Activated CD4-positive, alpha-beta T cell treated with anti-CD3 and anti-CD28 coated beads, Interleukin-2, amount 10 ng/mL, durations not matched to agents 24 days and 14 days (primary cell): ENCODE data around the gene GAB3. TPM values are rescaled to one million over a fixed set of nuclear protein-coding genes. Genes with fewer than 3 reads are reported as not detected.

Experiments
- DNase-seq: peaks from one replicate; pipeline ENCODE4 v3.0.0; 2022
- H3K27ac Mint-ChIP-seq: one replicate; pipeline ENCODE4 v1.8.0; 2022; ENCODE audit warnings: mild to moderate bottlenecking, mixed read lengths
- H3K27me3 Mint-ChIP-seq: one replicate; pipeline ENCODE4 v1.8.0; 2022; ENCODE audit warnings: mixed read lengths
- H3K36me3 Mint-ChIP-seq: one replicate; pipeline ENCODE4 v1.8.0; 2022; ENCODE audit warnings: low read depth, mild to moderate bottlenecking, mixed read lengths
- H3K4me1 Mint-ChIP-seq: one replicate; pipeline ENCODE4 v1.8.0; 2021; ENCODE audit warnings: mixed read lengths
- H3K4me3 Mint-ChIP-seq: one replicate; pipeline ENCODE4 v1.8.0; 2022; ENCODE audit warnings: mild to moderate bottlenecking, moderate library complexity, mixed read lengths
- H3K9me3 Mint-ChIP-seq: one replicate; pipeline ENCODE4 v1.8.0; 2021; ENCODE audit warnings: mixed read lengths
- intact Hi-C: fragments of 100-400 bp; cut with micrococcal nuclease; formaldehyde crosslinking; loops from one replicate; pipeline ENCODE4 v1.15.1; 2023
- total RNA-seq: library from RNA; stranded (reverse); gene quantifications from 2 replicates; pipeline ENCODE4 v1.2.3, GENCODE V29; 2022

GAB3 gene
- total RNA-seq, 1 donor from 2014 or later = 3.5 TPM

DNA sequence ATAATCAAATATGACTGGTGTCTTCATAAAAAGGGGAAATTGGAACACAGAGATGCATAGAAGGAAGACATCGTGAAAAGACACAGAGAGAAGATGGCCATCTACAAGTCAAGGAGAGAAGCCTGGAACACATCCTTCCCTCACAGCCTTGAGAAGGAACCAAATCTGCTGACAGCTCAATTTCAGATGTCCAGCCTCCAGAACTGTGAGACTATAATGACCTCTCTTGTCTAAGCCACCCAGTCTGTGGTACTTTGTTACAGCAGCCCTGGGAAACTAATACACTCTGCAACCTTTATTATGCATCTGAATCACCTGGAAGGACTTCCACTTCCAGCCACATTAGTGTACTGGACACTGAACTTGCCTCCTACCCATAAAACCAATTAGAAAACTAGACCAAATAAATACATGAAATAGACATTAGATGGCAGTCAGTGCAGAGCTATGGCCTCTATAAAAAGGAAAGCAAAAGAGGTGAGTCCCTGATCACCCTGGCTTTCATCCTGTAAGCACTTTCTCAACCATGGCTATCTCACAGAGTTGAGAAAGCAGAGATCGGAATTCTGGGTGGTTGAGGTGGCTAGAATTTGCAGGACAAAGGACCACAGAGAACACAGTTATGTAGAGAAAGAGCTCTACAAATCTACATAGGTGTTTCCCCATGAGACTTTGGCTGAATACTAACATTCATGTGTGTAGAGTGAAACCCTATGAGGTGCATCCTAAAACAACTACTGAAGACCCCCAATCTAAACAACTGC is 25.7 kb downstream of the GAB3 start:
- H3K4me1 Mint-ChIP-seq = peaks cover 56% of the 10 kb centered on the region
- peak overlapping the region; percentile 88 for H3K27ac Mint-ChIP-seq
- peaks cover 3% of the 10 kb centered on the region for H3K9me3 Mint-ChIP-seq
- DNase-seq = peak; percentile 57
- H3K27me3 Mint-ChIP-seq = no peaks in the 10 kb centered on the region
- H3K4me3 Mint-ChIP-seq = peak overlapping the region; percentile 54
- H3K36me3 Mint-ChIP-seq = peaks cover 13% of the 10 kb centered on the region
- intact Hi-C loops = loop anchor here (1.0 kb wide), 1 partner anchor 9 kb away; no protein-coding TSS in a partner anchor

DNA sequence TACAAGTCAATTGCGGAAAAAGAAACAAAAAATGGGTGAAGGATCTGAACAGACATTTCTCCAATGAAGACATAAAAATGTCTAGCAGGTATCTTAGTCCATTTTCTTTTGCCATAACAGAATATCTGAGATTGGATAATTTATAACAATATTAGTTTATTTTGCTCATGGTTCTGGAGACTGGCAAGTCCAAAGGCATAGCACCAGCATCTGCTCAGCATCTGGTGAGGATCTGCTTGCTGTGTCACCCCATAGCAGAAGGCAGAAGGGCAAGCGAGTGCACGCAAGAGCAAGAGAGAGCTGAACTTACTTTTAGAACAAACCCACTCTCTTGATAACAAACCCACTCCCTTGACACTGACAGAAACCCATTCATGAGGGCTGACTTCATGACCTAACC is 29.7 kb downstream of the GAB3 start:
- H3K9me3 Mint-ChIP-seq = no peaks in the 10 kb centered on the region
- intact Hi-C loops = no loop called here
- H3K36me3 Mint-ChIP-seq = peaks cover 7% of the 10 kb centered on the region
- H3K27me3 Mint-ChIP-seq = no peaks in the 10 kb centered on the region
- H3K27ac Mint-ChIP-seq = no peak overlapping the region
- DNase-seq = no peak
- H3K4me3 Mint-ChIP-seq = no peak overlapping the region
- peaks cover 54% of the 10 kb centered on the region for H3K4me1 Mint-ChIP-seq

DNA sequence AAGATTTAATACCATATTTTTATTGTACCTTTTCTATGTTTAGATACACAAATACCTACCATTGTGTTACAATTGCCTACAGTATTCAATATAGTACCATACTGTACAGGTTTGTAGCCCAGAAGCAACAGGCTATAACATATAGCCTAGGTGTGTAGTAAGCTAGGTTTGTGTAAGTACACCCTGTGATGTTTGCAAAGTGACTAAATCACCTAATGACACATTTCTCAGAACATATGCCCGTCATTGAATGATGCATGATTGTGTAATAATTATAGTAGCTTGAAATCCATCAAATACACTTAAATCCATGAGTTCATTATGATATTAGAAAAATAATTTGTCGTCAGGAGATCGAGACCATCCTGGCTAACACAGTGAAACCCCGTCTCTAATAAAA is 30.8 kb downstream of the GAB3 start:
- peaks cover 43% of the 10 kb centered on the region for H3K4me1 Mint-ChIP-seq
- H3K27ac Mint-ChIP-seq = no peak overlapping the region
- H3K27me3 Mint-ChIP-seq = no peaks in the 10 kb centered on the region
- no peak overlapping the region for H3K4me3 Mint-ChIP-seq
- DNase-seq = no peak
- H3K36me3 Mint-ChIP-seq = peaks cover 7% of the 10 kb centered on the region
- intact Hi-C loops = no loop called here
- no peaks in the 10 kb centered on the region for H3K9me3 Mint-ChIP-seq

DNA sequence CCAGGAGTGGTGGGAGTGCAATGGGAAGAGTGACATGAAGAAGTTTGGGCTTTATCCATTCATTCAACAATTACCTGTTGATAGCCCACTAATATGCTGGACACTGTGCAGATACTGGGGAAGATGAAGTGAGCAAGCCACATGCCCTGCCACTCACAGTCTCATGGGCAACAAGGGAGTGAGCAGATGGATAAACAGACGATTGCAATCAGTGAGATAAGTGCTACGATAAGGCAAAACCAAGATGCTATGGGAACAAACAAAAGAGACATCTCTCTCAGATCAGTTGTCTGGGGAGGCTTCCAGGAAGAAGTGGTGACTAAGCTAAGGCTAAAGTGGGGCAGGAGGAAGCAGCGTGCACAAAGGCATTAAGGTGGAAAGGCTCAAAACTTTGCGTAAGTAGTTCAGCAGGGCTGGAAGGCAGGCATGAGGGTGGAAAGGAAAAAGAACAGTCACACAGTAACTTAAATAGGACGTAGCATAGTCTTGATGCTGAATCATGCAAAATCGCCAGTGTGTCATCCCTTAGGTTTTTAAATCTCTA is 31.7 kb downstream of the GAB3 start:
- no peaks in the 10 kb centered on the region for H3K9me3 Mint-ChIP-seq
- H3K4me3 Mint-ChIP-seq = peak overlapping the region; percentile 62

DNA sequence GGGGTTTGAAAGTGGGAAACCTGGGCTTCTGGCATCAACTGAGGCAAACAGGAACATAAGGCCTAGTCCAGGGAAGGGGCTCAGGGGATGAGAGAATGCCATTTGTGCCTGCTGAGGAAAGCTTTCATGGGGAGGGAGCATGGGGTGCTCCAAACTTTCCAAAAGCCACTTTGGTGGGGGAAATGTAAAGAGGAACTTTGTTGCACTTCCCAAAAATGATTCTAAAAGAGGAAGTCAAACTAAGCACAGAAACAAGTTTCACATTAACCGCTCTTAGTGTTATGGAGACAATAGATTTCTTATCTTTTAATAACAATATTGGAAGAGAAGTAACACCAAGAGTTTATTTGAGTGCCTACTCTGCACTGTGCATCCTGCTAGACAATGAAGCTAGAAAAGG is 32.3 kb downstream of the GAB3 start:
- Mint-ChIP-seq H3K4me1 (peaks cover 40% of the 10 kb centered on the region), H3K4me3 (peak overlapping the region; percentile 62), H3K9me3 (no peaks in the 10 kb centered on the region), H3K27me3 (no peaks in the 10 kb centered on the region), H3K36me3 (peaks cover 7% of the 10 kb centered on the region), H3K27ac (peak overlapping the region; percentile 85)
- intact Hi-C loops = loop anchor here (5.0 kb wide), 1 partner anchor 84 kb away; no protein-coding TSS in a partner anchor
- DNase-seq = peak; percentile 53

More for the DNA sequence above, 31.7 kb downstream of the GAB3 start:
- H3K27me3 Mint-ChIP-seq = no peaks in the 10 kb centered on the region
- H3K4me1 Mint-ChIP-seq = peaks cover 43% of the 10 kb centered on the region
- peaks cover 7% of the 10 kb centered on the region for H3K36me3 Mint-ChIP-seq
- H3K27ac Mint-ChIP-seq = peak overlapping the region; percentile 85
- intact Hi-C loops = loop anchor here (5.0 kb wide), 1 partner anchor 83 kb away; no protein-coding TSS in a partner anchor
- DNase-seq = peak; percentile 82

DNA sequence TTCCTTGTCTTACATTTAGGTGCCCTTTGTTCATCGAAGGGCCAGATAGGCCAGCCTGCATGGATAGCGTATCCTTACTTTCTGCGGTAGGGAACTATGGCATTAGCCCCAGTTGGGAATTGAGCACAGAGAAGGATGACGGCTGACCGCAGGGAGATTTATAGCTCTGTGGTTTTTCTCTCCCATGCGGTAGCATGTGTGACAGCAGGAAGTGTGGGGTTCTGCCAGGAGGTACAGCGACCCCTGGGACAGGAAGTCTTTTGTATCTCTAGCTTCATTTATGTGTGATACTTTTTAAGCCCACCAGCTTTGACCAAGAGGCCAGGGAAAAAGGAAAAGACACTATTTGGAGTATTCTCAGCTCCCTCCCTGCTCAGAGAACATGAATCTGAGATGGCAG is 33.1 kb downstream of the GAB3 start:
- Mint-ChIP-seq H3K27ac (peak overlapping the region; percentile 80), H3K36me3 (peaks cover 9% of the 10 kb centered on the region), H3K27me3 (no peaks in the 10 kb centered on the region), H3K4me3 (peak overlapping the region; percentile 59), H3K9me3 (no peaks in the 10 kb centered on the region), H3K4me1 (peaks cover 39% of the 10 kb centered on the region)
- peak; percentile 71 for DNase-seq
- intact Hi-C loops = loop anchor here (5.0 kb wide), 1 partner anchor 84 kb away; no protein-coding TSS in a partner anchor

DNA sequence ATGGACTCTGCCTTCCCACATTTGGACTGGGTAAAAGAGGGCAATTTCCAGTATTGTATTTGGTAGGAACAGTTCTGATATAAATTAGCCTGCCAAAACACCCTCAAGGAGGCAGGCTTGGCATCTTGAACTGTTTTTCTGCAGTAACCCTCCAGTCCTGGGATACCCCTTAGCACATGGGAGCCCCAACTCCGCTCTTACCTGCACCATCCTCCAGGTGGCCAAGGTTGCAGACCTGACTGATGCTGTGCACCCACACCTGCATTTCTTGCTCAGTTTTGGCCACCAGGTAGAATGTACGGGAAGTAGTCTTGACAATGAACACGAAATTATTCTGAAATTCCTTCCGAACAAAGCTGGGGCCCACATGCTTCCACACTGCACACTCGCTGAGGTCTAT is 35.1 kb downstream of the GAB3 start:
- intact Hi-C loops = loop anchor here (1.0 to 5.0 kb wide), 2 partner anchors 9 to 86 kb away; no protein-coding TSS in a partner anchor
- H3K9me3 Mint-ChIP-seq = no peaks in the 10 kb centered on the region
- H3K27ac Mint-ChIP-seq = no peak overlapping the region
- no peak overlapping the region for H3K4me3 Mint-ChIP-seq
- H3K4me1 Mint-ChIP-seq = peaks cover 47% of the 10 kb centered on the region
- H3K36me3 Mint-ChIP-seq = peaks cover 15% of the 10 kb centered on the region
- DNase-seq = peak; percentile 56
- no peaks in the 10 kb centered on the region for H3K27me3 Mint-ChIP-seq

DNA sequence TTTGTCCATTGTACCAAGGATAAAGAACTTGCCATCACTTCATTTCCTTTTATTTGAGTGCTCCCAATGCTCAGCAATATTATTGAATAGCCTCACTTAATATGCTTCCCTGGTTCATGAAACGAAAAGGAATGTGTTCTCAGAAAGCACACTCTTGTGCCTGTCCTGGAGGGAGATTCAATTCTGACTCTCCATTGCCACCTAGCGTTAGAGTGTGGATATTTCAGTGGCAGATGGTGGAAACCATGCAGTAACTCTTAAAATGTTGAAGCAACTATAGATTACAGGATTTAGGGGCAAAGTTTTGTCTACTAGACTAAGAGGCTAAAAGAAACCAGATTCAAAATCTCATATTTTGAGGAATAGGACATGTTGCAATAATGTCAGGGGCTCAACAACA is 36.0 kb downstream of the GAB3 start:
- H3K4me3 Mint-ChIP-seq = no peak overlapping the region
- H3K9me3 Mint-ChIP-seq = no peaks in the 10 kb centered on the region
- no peak overlapping the region for H3K27ac Mint-ChIP-seq
- H3K27me3 Mint-ChIP-seq = no peaks in the 10 kb centered on the region
- H3K36me3 Mint-ChIP-seq = peaks cover 18% of the 10 kb centered on the region
- DNase-seq = peak; percentile 87
- H3K4me1 Mint-ChIP-seq = peaks cover 48% of the 10 kb centered on the region
- intact Hi-C loops = loop anchor here (5.0 kb wide), 1 partner anchor 87 kb away; no protein-coding TSS in a partner anchor

DNA sequence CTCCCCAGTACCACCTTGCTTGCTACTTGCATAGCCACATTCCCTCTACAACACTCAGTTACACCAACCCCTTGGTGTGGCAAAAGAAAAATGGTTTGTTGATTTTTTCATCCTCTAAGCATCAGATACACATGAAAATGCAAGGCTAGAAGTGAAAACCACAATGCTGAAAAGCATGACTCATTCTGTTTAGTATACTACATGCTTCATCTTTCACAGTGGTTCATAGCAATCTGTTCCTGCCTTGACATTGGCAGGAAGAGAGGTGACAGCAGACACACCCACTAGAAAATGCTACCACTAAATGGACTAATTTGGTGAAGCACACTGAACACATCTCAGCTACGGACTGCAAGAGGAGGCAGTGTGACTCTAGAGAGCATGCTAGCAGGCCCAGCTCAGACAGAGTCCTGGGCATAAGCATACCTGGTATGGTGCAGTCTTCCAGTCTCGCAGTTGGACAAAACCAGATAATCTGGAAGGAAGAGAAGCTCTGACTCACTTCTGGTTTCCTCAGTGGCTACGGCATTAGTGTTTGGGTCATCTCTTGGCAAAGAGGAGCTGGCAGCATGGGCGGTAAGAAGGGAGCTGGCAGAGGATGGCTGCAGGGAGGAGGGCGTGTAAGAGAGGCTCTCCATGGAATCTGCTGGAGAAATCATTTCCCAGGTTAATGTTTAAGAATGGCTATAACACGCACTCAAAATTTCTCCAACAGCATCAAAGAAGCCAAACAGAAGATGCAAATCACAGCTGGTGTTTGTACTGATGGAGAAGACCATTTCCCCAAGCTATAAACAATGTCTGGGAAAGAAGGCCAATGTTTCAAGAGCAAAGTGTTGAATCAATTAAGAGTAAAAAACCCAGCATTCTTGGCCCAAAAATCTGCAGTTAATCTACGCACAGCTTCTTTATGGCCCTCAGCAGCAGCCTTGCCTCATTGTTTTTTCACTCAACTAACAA is 37.8 kb downstream of the GAB3 start:
- Mint-ChIP-seq H3K36me3 (peaks cover 25% of the 10 kb centered on the region), H3K27me3 (no peaks in the 10 kb centered on the region), H3K9me3 (no peaks in the 10 kb centered on the region), H3K4me1 (peaks cover 34% of the 10 kb centered on the region), H3K27ac (peak overlapping the region; percentile 67), H3K4me3 (peak overlapping the region; percentile 74)
- intact Hi-C loops = loop anchor here (1.0 kb wide), 1 partner anchor 35 kb away; no protein-coding TSS in a partner anchor
- DNase-seq = peak; percentile 84

DNA sequence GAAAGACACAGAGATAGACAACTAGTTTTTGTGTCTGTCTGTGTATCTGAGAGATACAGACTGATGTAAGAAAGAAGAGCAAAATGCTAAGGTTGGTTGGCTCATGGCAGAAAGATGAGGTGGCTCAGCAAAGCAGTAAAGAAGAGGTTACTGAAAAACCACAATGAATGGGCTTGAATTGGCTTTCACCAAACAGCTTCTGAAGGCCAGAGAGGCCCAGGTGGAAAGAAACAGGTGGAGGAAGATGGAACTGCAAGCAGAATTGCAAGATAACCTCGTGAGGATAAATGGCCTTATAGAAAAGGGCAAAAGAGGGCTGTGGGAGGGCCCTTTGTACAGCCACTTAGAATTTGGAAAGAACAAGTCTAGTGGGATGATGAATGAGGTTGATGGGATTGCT is 39.6 kb downstream of the GAB3 start:
- Mint-ChIP-seq H3K36me3 (peaks cover 26% of the 10 kb centered on the region), H3K9me3 (no peaks in the 10 kb centered on the region), H3K4me1 (peaks cover 25% of the 10 kb centered on the region), H3K4me3 (no peak overlapping the region), H3K27ac (peak overlapping the region; percentile 31), H3K27me3 (no peaks in the 10 kb centered on the region)
- peak; percentile 53 for DNase-seq
- intact Hi-C loops = no loop called here

DNA sequence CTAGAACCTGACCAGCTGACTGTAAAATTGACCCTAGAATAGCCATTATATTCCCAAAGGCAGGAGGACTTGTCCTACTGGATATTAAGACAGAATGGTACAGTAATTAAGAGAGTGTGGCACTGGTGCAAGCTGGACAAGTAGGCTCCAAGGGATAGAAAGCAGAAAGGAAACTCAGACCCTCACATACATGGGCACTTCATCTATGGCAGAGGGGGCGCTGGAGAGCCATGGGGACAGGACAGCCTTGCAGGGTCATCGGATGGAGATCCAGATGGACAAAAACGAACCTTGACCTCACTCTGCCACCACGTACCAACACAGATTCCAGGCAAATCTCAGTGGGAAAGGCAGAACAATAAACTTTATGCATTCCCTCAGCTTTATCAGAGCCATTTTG is 40.6 kb downstream of the GAB3 start:
- H3K27me3 Mint-ChIP-seq = no peaks in the 10 kb centered on the region
- H3K36me3 Mint-ChIP-seq = peaks cover 26% of the 10 kb centered on the region
- intact Hi-C loops = no loop called here
- peaks cover 25% of the 10 kb centered on the region for H3K4me1 Mint-ChIP-seq
- H3K27ac Mint-ChIP-seq = no peak overlapping the region
- no peak overlapping the region for H3K4me3 Mint-ChIP-seq
- no peaks in the 10 kb centered on the region for H3K9me3 Mint-ChIP-seq
- DNase-seq = no peak

DNA sequence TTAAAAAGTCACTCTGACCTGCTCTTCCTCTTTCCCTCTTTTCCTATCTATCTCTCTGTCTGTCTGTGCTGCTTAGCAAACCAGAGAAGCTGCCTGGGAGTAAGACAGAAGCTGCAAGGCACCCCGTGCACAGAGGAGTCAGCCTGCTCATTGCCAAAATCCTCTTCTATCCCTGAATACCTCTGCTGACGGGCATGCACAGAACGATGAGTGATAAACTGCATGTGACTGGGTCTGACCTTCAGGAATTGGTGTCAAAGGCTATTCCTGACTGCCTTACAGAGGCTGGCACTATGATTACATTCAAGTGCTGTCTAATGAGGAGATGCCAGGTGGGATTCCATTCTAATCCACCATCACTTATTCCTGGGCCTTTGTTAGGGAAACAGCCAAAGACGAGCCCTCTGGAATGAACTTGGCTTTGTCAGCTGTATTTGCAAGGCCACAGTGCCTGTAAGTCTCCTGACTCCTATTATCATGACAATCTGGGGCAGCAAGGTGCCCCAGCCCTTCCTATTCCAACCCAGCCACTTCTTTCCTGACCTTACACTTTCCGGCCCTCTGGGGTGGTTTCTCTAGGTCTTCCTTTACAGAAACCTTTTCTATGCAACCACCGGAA is 52.1 kb downstream of the GAB3 start:
- Mint-ChIP-seq H3K27ac (no peak overlapping the region), H3K4me3 (no peak overlapping the region), H3K27me3 (no peaks in the 10 kb centered on the region), H3K9me3 (no peaks in the 10 kb centered on the region), H3K4me1 (peaks cover 9% of the 10 kb centered on the region), H3K36me3 (peaks cover 32% of the 10 kb centered on the region)
- no peak for DNase-seq
- intact Hi-C loops = no loop called here

DNA sequence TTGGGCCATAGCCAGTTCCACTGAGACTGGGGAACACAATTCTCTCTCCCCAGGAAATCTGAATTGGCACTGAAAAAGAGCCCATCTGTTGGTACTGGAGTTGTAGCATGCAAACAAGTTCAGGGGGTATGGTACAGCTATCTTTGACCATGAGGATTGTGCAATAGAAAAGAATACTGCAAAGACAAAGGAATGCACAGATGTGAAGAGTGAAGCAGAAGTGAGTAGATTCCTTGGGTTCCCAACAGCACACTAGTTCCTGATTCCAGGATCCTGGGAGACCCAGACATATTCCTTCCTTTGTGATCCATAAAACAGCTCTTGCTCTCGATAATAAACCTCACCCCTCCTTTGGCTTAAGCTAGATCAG is 54.2 kb downstream of the GAB3 start:
- Mint-ChIP-seq H3K36me3 (peaks cover 32% of the 10 kb centered on the region), H3K4me3 (no peak overlapping the region), H3K4me1 (peaks cover 13% of the 10 kb centered on the region), H3K9me3 (no peaks in the 10 kb centered on the region), H3K27me3 (no peaks in the 10 kb centered on the region), H3K27ac (peak overlapping the region; percentile 40)
- intact Hi-C loops = no loop called here
- DNase-seq = no peak
